GM12892 (cell line): ENCODE data around the gene KCNK13. TPM values are rescaled to one million over a fixed set of nuclear protein-coding genes. Genes with fewer than 3 reads are reported as not detected.
"Not testable (repeated sequence)": the region's sequence is repeated elsewhere in the genome, so short reads cannot be mapped to it uniquely, and the experiment has no call there.

Source experiments
- DNase-seq: peaks from one replicate; pipeline ENCODE4 v3.0.0; 2011; ENCODE audit not compliant: insufficient read length
- FAIRE-seq: peaks from 2 replicates; lab custom pipeline; 2011; peaks lifted over from hg19 to GRCh38; lab: Jason Lieb, UNC
- POLR2A ChIP-seq: IDR thresholded peaks from 2 replicates; pipeline ENCODE4 v1.6.1; 2011; ENCODE audit warnings: low read depth, low read length, control low read depth
- POLR2AphosphoS5 ChIP-seq: IDR thresholded peaks from 2 replicates; pipeline ENCODE4 v1.6.1; 2011; ENCODE audit warnings: low read depth, low read length, control low read depth
- TAF1 ChIP-seq: IDR thresholded peaks from 2 replicates; pipeline ENCODE4 v1.6.1; 2011; ENCODE audit warnings: low read depth, mild to moderate bottlenecking, control low read depth, low read length, borderline replicate concordance
- polyA plus RNA-seq: library from polyadenylated mRNA; unstranded; fragments of >200 nt; gene quantifications from one replicate; pipeline ENCODE4 v1.2.1, GENCODE V29; 2012; ENCODE audit warnings: missing spikeins, inconsistent platforms; ENCODE audit not compliant: missing spikeins

The KCNK13 gene
- polyA plus RNA-seq = not detected

GRCh38 chr14:90061685-90062126, at the start of gene KCNK13:
KCNK13 (plus strand) TSS chr14:90061994; CDS start chr14:90062206, 212 bp downstream.
- TF ChIP-seq POLR2A = no peak
- TF ChIP-seq POLR2AphosphoS5 = no peak
- no peak for TF ChIP-seq TAF1
- DNase-seq (peak; percentile 31), FAIRE-seq (no peak)

- FAIRE-seq (no peak), DNase-seq (no peak)
- TF ChIP-seq TAF1 = no peak
- TF ChIP-seq POLR2A = no peak
- no peak for TF ChIP-seq POLR2AphosphoS5
These were observed 44.4 kb upstream of the KCNK13 start for GRCh38 chr14:90017371-90017770.

- TF ChIP-seq POLR2A (no peak), POLR2AphosphoS5 (no peak), TAF1 (no peak)
- DNase-seq (no peak), FAIRE-seq (no peak)
These were observed 41.8 kb upstream of the KCNK13 start for GRCh38 chr14:90019824-90020523.

- TF ChIP-seq POLR2A (no peak), POLR2AphosphoS5 (no peak), TAF1 (no peak)
- DNase-seq (no peak), FAIRE-seq (no peak)
These were observed 38.5 kb upstream of the KCNK13 start for GRCh38 chr14:90023176-90023896.

- DNase-seq (no peak), FAIRE-seq (no peak)
- no peak for TF ChIP-seq POLR2AphosphoS5
- TF ChIP-seq POLR2A = no peak
- no peak for TF ChIP-seq TAF1
These were observed 36.9 kb upstream of the KCNK13 start for GRCh38 chr14:90024910-90025309.

GRCh38 chr14:90026608-90027007, 35.2 kb upstream of the KCNK13 start:
- FAIRE-seq = not testable (repeated sequence)

GRCh38 chr14:90027842-90028241, 34.0 kb upstream of the KCNK13 start:
- TF ChIP-seq POLR2AphosphoS5 (no peak), TAF1 (no peak), POLR2A (no peak)

More at GRCh38 chr14:90026608-90027007, 35.2 kb upstream of the KCNK13 start:
- not testable (repeated sequence) for DNase-seq

GRCh38 chr14:90034156-90034555, 27.6 kb upstream of the KCNK13 start:
- TF ChIP-seq POLR2A (no peak), TAF1 (no peak), POLR2AphosphoS5 (no peak)
- DNase-seq (no peak), FAIRE-seq (no peak)

More at GRCh38 chr14:90027842-90028241, 34.0 kb upstream of the KCNK13 start:
- FAIRE-seq (no peak), DNase-seq (no peak)

- TF ChIP-seq POLR2A (no peak), POLR2AphosphoS5 (no peak), TAF1 (no peak)
- DNase-seq = no peak
- peak; percentile 71 for FAIRE-seq
These were observed 26.8 kb upstream of the KCNK13 start for GRCh38 chr14:90034835-90035525.

- no peak for FAIRE-seq
- DNase-seq = no peak
- TF ChIP-seq POLR2A = no peak
- no peak for TF ChIP-seq POLR2AphosphoS5
These were observed 22.4 kb upstream of the KCNK13 start for GRCh38 chr14:90039253-90040010.

GRCh38 chr14:90040411-90040810, 21.4 kb upstream of the KCNK13 start:
- DNase-seq (no peak), FAIRE-seq (no peak)
- TF ChIP-seq POLR2AphosphoS5 (no peak), POLR2A (no peak), TAF1 (no peak)
